ENCODE measurements around the gene DEFB132.

Gene DEFB132

DNA sequence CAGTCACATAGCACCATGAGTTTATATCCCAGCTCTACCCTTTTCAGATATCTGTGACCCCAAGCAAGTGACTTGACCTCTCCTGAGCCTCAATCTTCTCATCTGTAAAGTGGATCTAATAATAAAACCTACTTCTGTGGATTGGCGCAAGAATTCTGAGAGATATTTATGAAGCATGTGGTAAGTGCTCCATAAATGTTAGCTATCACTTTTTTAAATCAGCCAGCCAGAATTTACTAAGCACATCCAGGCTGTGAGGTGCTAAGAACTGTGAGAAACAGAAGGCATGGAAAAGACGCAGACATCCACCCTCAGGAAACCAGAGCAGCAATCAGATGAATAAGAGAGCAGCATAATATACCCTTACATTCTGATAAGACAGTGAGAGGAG, 32.2 kb downstream of the DEFB132 start:
- peak overlapping the region; percentile 82 for H3K4me3 ChIP-seq (ENCODE audit: low read depth, low read length)
- DNase-seq (ENCODE audit: low read depth, low spot score), result no peak
- CTCF ChIA-PET, result interaction anchor here (1.4 to 2.2 kb wide), 2 partner anchors 16 to 64 kb away, joined by 3 to 6 read pairs; no protein-coding TSS in a partner anchor
- TF ChIP-seq CTCF (IDR thresholded peaks at IDR 0.05; ENCODE audit: insufficient read depth, low read length, missing control alignments), result no peak
- POLR2A ChIA-PET, result interaction anchor here (1.6 kb wide), 1 partner anchor 35 kb away, joined by 3 read pairs; no protein-coding TSS in a partner anchor

- TF ChIP-seq CTCF (IDR thresholded peaks at IDR 0.05; ENCODE audit: insufficient read depth, low read length, missing control alignments), result peak; percentile 55
- CTCF ChIA-PET, result interaction anchor here (1.4 kb wide), 1 partner anchor 17 kb away, joined by 3 read pairs; no protein-coding TSS in a partner anchor
- peak within 1 kb of the TSS; percentile 82 for H3K4me3 ChIP-seq (ENCODE audit: low read depth, low read length)
- no peak for DNase-seq (ENCODE audit: low read depth, low spot score)
- POLR2A ChIA-PET, result interaction anchor here (1.6 kb wide), 1 partner anchor 34 kb away, joined by 3 read pairs; no protein-coding TSS in a partner anchor
Observed at GRCh38 chr20:290084-290831, 32.7 kb downstream of the DEFB132 start, which contains the start of gene C20orf96. Gene C20orf96, minus strand, starts transcription at chr20:290750. Its CDS starts 140 bp downstream, at chr20:290610.

GRCh38 chr20:294602-295001, 37.1 kb downstream of the DEFB132 start:
- TF ChIP-seq CTCF (IDR thresholded peaks at IDR 0.05; ENCODE audit: insufficient read depth, low read length, missing control alignments), result no peak
- no peak for DNase-seq (ENCODE audit: low read depth, low spot score)
- POLR2A ChIA-PET, result no interaction called here
- H3K4me3 ChIP-seq (ENCODE audit: low read depth, low read length), result no peak overlapping the region
- CTCF ChIA-PET, result no interaction called here

DNA sequence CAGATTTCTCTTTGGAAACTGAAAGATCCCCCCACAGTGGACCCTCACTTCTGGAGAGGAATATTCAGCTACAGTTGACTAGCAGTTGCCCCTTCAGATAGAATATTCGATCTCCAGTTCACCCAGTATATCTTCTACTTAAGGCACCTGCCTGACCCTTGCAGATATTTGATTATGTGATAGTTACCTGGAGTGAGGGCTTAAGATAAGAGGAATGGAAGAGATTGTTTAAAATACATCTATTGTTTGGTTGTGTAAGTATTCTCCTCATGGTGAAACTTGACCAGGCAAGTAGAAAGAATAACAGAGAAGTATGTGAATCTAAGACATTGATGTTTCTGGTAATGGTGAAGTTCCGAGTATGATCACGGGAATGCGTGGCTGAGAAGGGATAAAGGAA, 38.3 kb downstream of the DEFB132 start:
- TF ChIP-seq CTCF (IDR thresholded peaks at IDR 0.05; ENCODE audit: insufficient read depth, low read length, missing control alignments), result no peak
- POLR2A ChIA-PET, result no interaction called here
- no peak for DNase-seq (ENCODE audit: low read depth, low spot score)
- H3K4me3 ChIP-seq (ENCODE audit: low read depth, low read length), result no peak overlapping the region
- CTCF ChIA-PET, result interaction anchor here (2.2 to 2.5 kb wide), 2 partner anchors 29 to 34 kb away, joined by 7 to 12 read pairs; no protein-coding TSS in a partner anchor

DNA sequence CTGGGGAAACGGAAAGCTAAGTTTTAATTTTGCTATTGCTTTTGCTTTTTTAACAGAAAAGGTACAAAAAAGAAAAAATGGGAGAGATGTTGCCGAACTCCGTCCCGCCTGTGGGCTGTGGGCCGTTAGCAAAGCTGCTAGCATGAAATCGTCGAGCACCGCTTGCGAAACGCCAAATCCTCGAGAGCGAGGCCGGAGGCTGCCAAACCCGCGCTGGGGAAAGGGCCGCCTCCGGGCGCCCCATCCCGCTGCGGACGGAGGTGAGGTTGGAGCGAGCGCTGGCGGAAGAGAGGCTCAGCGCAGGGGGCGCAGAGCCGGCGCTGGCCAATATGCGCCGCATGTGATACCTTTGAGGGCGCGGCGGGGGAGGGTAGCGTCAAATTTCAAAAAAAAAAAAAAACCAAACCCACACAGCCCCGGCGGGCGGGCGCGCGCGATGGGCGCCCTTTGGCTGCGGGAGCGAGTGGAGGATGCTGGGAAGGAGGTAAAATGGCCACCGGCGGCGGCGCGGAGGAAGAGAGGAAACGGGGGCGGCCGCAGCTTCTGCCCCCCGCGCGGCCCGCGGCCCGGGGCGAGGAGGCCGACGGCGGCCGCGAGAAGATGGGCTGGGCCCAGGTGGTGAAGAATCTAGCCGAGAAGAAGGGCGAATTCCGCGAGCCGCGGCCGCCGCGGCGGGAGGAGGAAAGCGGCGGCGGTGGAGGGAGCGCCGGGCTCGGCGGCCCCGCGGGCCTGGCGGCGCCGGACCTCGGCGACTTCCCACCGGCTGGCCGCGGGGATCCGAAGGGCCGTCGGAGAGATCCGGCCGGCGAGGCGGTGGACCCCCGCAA, 39.8 kb downstream of the DEFB132 start, which contains the start of gene ZCCHC3:
ZCCHC3 (plus strand) TSS at position 473 of the 827 bp plus-strand sequence; CDS start at position 490, 17 bp downstream.
- peak; percentile 30 for TF ChIP-seq CTCF (IDR thresholded peaks at IDR 0.05; ENCODE audit: insufficient read depth, low read length, missing control alignments)
- peak; percentile 63 for DNase-seq (ENCODE audit: low read depth, low spot score)
- CTCF ChIA-PET, result interaction anchor here (1.0 to 5.2 kb wide), 4 partner anchors 12 to 32 kb away, joined by 5 to 33 read pairs (median 10); no protein-coding TSS in a partner anchor
- POLR2A ChIA-PET, result interaction anchor here (1.8 to 4.1 kb wide), 2 partner anchors 12 to 28 kb away, joined by 17 to 25 read pairs; partner anchors contain the start of gene SOX12
- H3K4me3 ChIP-seq (ENCODE audit: low read depth, low read length), result peak within 1 kb of the TSS; percentile 98
